OCI-LY3 (cell line): ENCODE results near the gene CYSLTR2.

Experiments
- EZH2phosphoT487 ChIP-seq: fragments of 200-600 bp; shearing (Covaris generic); IDR thresholded peaks from 2 replicates; pipeline ENCODE4 v1.6.1; 2018; ENCODE audit warnings: antibody characterized with exemption, mixed run types, low read depth
- TF ChIP-seq, protein P1 (sequence below): fragments of 200-600, 300-600 bp; sonication (generic); IDR thresholded peaks from 2 replicates; pipeline ENCODE4 v1.5.1; 2014; ENCODE audit warnings: antibody characterized with exemption, low read length, low read depth

DNA sequence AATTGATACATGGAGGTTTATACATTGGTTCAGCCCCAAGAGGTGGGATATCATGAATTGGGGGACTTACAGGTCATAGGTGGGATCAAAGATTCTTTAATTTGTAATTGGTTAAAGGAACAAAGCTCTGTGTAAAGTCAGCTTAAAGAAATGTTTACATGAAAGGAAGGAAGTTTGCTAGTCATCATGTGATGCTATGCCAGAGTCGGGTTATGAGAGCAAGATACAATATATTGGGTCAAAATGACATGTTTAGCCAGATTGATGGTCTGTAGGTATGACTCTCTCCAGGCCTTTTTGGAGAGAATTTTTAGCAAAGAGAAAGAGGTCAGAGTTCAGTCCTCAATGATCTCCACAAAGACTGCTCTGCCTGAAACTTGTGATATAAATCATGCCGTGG, 5.3 kb upstream of the CYSLTR2 start:
- no peak for TF ChIP-seq EZH2phosphoT487
- TF ChIP-seq, protein P1, sequence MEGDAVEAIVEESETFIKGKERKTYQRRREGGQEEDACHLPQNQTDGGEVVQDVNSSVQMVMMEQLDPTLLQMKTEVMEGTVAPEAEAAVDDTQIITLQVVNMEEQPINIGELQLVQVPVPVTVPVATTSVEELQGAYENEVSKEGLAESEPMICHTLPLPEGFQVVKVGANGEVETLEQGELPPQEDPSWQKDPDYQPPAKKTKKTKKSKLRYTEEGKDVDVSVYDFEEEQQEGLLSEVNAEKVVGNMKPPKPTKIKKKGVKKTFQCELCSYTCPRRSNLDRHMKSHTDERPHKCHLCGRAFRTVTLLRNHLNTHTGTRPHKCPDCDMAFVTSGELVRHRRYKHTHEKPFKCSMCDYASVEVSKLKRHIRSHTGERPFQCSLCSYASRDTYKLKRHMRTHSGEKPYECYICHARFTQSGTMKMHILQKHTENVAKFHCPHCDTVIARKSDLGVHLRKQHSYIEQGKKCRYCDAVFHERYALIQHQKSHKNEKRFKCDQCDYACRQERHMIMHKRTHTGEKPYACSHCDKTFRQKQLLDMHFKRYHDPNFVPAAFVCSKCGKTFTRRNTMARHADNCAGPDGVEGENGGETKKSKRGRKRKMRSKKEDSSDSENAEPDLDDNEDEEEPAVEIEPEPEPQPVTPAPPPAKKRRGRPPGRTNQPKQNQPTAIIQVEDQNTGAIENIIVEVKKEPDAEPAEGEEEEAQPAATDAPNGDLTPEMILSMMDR: no peak
